ENCODE measurements around the gene NUP37.

Gene NUP37

DNA sequence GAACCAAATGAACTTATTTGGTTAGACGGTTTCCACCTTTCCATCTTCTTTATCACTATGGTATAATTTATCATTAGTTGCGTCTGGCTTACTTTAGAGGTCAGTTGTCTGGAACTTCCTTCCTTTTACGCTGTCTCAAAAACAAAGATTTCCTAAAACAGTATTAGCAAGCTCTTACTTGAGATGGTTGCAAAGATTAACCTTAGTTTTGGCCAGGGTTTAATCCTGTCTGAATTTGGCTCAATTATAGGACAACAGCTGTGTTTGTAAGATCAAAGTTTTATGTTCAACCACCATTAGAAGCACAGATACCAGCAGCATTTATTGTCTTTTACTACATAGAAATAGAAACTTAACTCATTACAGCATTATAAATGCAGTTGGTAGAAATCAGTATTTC is 50.2 kb downstream of the NUP37 start:
- Histone ChIP-seq H4K20me1 (ENCODE audit: insufficient read depth, low read length, poor library complexity, severe bottlenecking) (no peaks in the 10 kb centered on the region), H3K27me3 (ENCODE audit: insufficient read depth, low read length, poor library complexity, severe bottlenecking) (no peaks in the 10 kb centered on the region)

DNA sequence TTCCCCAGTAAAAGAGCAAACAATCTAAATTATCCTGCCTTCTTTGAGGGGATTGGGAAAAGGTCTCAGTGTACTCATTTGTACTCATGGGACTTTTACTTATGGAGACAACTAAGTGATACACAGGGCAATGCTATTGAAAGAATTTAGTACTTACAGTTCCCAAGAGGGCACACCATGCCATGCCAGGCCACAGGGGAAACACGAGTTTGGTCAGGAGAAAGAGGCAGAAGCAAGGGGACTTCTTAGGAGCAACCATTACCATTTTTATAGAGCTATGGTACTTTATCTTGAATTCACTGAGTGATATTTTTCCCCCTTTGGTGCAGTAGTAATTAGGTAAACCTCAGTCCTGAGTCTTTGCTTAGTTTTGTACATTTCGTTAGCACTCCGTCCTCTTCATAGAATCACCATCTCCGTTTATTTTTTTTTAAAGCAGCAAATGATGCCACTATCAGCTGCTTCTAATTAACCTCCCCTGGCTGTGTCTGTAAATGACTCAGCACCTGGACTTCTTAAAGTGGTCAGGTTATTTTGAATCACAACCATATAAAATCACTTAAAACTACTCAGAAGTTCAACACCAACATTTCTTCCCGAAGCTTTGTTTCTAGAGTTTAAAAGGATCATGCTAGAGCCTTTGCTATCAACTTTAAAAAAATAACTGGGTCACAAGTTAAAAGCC is 52.2 kb downstream of the NUP37 start:
- Histone ChIP-seq H3K4me2 (ENCODE audit: low read depth, low read length, poor library complexity, severe bottlenecking) (no peak overlapping the region), H4K20me1 (ENCODE audit: insufficient read depth, low read length, poor library complexity, severe bottlenecking) (no peaks in the 10 kb centered on the region), H3K4me3 (ENCODE audit: low read length, poor library complexity, severe bottlenecking) (no peak overlapping the region), H3K9ac (ENCODE audit: low read depth, low read length, poor library complexity, severe bottlenecking) (no peak overlapping the region), H2AFZ (ENCODE audit: low read length) (no peak overlapping the region), H3K36me3 (ENCODE audit: insufficient read depth, low read length) (no peaks in the 10 kb centered on the region), H3K79me2 (ENCODE audit: insufficient read depth, low read length) (no peaks in the 10 kb centered on the region), H3K9me2 (replicated peaks; ENCODE audit: low read depth, low read length) (no peaks in the 10 kb centered on the region), H3K9me3 (ENCODE audit: insufficient read depth, low read depth, low read length) (no peaks in the 10 kb centered on the region), H3K4me1 (ENCODE audit: insufficient read depth, low read length, poor library complexity, severe bottlenecking) (no peaks in the 10 kb centered on the region), H3F3A (ENCODE audit: low read depth) (no peaks in the 10 kb centered on the region), H3K27me3 (ENCODE audit: insufficient read depth, low read length, poor library complexity, severe bottlenecking) (no peaks in the 10 kb centered on the region)
- TF ChIP-seq EZH2phosphoT487 (IDR thresholded peaks at IDR 0.05; ENCODE audit: borderline replicate concordance), result no peak
- TF ChIP-seq, protein P1, sequence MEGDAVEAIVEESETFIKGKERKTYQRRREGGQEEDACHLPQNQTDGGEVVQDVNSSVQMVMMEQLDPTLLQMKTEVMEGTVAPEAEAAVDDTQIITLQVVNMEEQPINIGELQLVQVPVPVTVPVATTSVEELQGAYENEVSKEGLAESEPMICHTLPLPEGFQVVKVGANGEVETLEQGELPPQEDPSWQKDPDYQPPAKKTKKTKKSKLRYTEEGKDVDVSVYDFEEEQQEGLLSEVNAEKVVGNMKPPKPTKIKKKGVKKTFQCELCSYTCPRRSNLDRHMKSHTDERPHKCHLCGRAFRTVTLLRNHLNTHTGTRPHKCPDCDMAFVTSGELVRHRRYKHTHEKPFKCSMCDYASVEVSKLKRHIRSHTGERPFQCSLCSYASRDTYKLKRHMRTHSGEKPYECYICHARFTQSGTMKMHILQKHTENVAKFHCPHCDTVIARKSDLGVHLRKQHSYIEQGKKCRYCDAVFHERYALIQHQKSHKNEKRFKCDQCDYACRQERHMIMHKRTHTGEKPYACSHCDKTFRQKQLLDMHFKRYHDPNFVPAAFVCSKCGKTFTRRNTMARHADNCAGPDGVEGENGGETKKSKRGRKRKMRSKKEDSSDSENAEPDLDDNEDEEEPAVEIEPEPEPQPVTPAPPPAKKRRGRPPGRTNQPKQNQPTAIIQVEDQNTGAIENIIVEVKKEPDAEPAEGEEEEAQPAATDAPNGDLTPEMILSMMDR (conservative IDR thresholded peaks at IDR 0.05; ENCODE audit: low read length), result no peak

More for the DNA sequence above, 50.2 kb downstream of the NUP37 start:
- no peaks in the 10 kb centered on the region for H3F3A ChIP-seq (ENCODE audit: low read depth)
- no peaks in the 10 kb centered on the region for H3K9me2 ChIP-seq (replicated peaks; ENCODE audit: low read depth, low read length)
- no peaks in the 10 kb centered on the region for H3K79me2 ChIP-seq (ENCODE audit: insufficient read depth, low read length)
- H3K4me2 ChIP-seq (ENCODE audit: low read depth, low read length, poor library complexity, severe bottlenecking), result no peak overlapping the region
- no peaks in the 10 kb centered on the region for H3K4me1 ChIP-seq (ENCODE audit: insufficient read depth, low read length, poor library complexity, severe bottlenecking)
- H3K36me3 ChIP-seq (ENCODE audit: insufficient read depth, low read length), result peaks cover 4% of the 10 kb centered on the region; the same call in 1 of the 2 replicates
- TF ChIP-seq, protein P1 (conservative IDR thresholded peaks at IDR 0.05; ENCODE audit: low read length), result no peak
- TF ChIP-seq EZH2phosphoT487 (IDR thresholded peaks at IDR 0.05; ENCODE audit: borderline replicate concordance), result no peak
- H3K9me3 ChIP-seq (ENCODE audit: insufficient read depth, low read depth, low read length), result no peaks in the 10 kb centered on the region
- H3K4me3 ChIP-seq (ENCODE audit: low read length, poor library complexity, severe bottlenecking), result no peak overlapping the region
- H3K9ac ChIP-seq (ENCODE audit: low read depth, low read length, poor library complexity, severe bottlenecking), result no peak overlapping the region
- no peak overlapping the region for H2AFZ ChIP-seq (ENCODE audit: low read length)

DNA sequence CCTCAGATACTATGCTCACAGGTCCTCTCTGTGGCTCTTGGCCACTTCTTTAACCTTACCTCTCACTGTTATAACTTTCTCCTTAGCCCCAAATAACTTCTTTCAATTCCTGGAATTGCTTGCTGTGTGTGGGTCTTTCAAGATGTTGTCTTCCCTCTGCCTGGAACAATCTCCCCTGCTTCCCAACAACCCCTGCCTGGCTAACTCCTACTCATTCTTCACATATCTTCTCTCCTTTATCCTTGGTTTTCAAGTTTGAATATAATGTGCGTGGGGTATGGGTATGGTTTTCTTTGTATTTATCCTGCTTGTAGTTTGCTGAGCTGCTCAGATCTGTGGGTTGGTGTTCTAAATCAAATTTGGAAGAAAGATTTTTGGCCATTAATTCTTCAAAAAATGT is 55.4 kb downstream of the NUP37 start:
- peaks cover 5% of the 10 kb centered on the region for H3K4me1 ChIP-seq (ENCODE audit: insufficient read depth, low read length, poor library complexity, severe bottlenecking)
- H3K9me3 ChIP-seq (ENCODE audit: insufficient read depth, low read depth, low read length), result no peaks in the 10 kb centered on the region
- H3K9ac ChIP-seq (ENCODE audit: low read depth, low read length, poor library complexity, severe bottlenecking), result no peak overlapping the region
- H3F3A ChIP-seq (ENCODE audit: low read depth), result no peaks in the 10 kb centered on the region
- H3K9me2 ChIP-seq (replicated peaks; ENCODE audit: low read depth, low read length), result no peaks in the 10 kb centered on the region
- TF ChIP-seq, protein P1 (conservative IDR thresholded peaks at IDR 0.05; ENCODE audit: low read length), result no peak
- no peak for TF ChIP-seq EZH2phosphoT487 (IDR thresholded peaks at IDR 0.05; ENCODE audit: borderline replicate concordance)
- H3K4me2 ChIP-seq (ENCODE audit: low read depth, low read length, poor library complexity, severe bottlenecking), result no peak overlapping the region
- no peaks in the 10 kb centered on the region for H3K36me3 ChIP-seq (ENCODE audit: insufficient read depth, low read length)
- H2AFZ ChIP-seq (ENCODE audit: low read length), result 0 out of 2 replicates have a peak overlapping the region, but pooled peaks have one; percentile 97
- no peaks in the 10 kb centered on the region for H3K27me3 ChIP-seq (ENCODE audit: insufficient read depth, low read length, poor library complexity, severe bottlenecking)
- H4K20me1 ChIP-seq (ENCODE audit: insufficient read depth, low read length, poor library complexity, severe bottlenecking), result no peaks in the 10 kb centered on the region
- H3K79me2 ChIP-seq (ENCODE audit: insufficient read depth, low read length), result no peaks in the 10 kb centered on the region
- H3K4me3 ChIP-seq (ENCODE audit: low read length, poor library complexity, severe bottlenecking), result no peak overlapping the region
